H1 (cell line): Measurements from ENCODE around the gene ADAMTS17. TPM values are rescaled to one million over a fixed set of nuclear protein-coding genes. Genes with fewer than 3 reads are reported as not detected.

ENCODE experiments used
- CTCF ChIA-PET: fragments of 300-600 bp; sonication (Branson Sonifier 250); formaldehyde crosslinking; loops from one replicate; lab custom pipeline; 2021; ENCODE audit not compliant: partially characterized antibody; lab: Charles Lee
- POLR2A ChIA-PET: fragments of 300-600 bp; sonication (Branson Sonifier 250); formaldehyde crosslinking; loops from one replicate; lab custom pipeline; 2021; ENCODE audit warnings: inconsistent platforms; ENCODE audit not compliant: partially characterized antibody; lab: Charles Lee
- DNase-seq, 2 experiments: peaks; one replicate each; pipeline versions ENCODE4 v3.0.0 to v3.0.0-alpha.2; 2010 to 2022; ENCODE audit warnings: low spot score in 2 of 2, low read depth in 1 of 2, mixed read lengths in 1 of 2
- FAIRE-seq: peaks from 2 replicates; lab custom pipeline; 2011; peaks lifted over from hg19 to GRCh38; lab: Jason Lieb, UNC
- H2AFZ ChIP-seq: 2 replicates; pipeline ENCODE4 v1.8.1; 2012; ENCODE audit warnings: low read length, inconsistent platforms
- H2AK5ac ChIP-seq: 2 replicates; pipeline ENCODE4 v1.6.1; 2013; ENCODE audit warnings: low read depth, low read length
- H2BK120ac ChIP-seq: replicated peaks from 2 replicates; pipeline ENCODE3; 2013; ENCODE audit warnings: low read depth, low read length, inconsistent platforms
- H2BK12ac ChIP-seq: 2 replicates; pipeline ENCODE4 v1.6.1; 2013; ENCODE audit warnings: low read depth, low read length
- H2BK15ac ChIP-seq: 2 replicates; pipeline ENCODE4 v1.6.1; 2013; ENCODE audit warnings: low read length
- H2BK20ac ChIP-seq: 2 replicates; pipeline ENCODE4 v1.6.1; 2013; ENCODE audit warnings: low read length
- H2BK5ac ChIP-seq: 2 replicates; pipeline ENCODE4 v1.6.1; 2013; ENCODE audit warnings: low read depth, low read length
- H3K14ac ChIP-seq: 2 replicates; pipeline ENCODE4 v1.6.1; 2013; ENCODE audit warnings: inconsistent platforms; ENCODE audit not compliant: insufficient read length
- H3K18ac ChIP-seq: 2 replicates; pipeline ENCODE4 v1.6.1; 2013; ENCODE audit warnings: low read length; ENCODE audit errors: extremely low read depth
- H3K23ac ChIP-seq: 2 replicates; pipeline ENCODE4 v1.6.1; 2013; ENCODE audit warnings: inconsistent platforms; ENCODE audit not compliant: insufficient read length
- H3K23me2 ChIP-seq: 2 replicates; pipeline ENCODE4 v1.6.1; 2013; ENCODE audit warnings: low read depth, low read length
- H3K27ac ChIP-seq: 2 replicates; pipeline ENCODE4 v1.6.1; 2011; ENCODE audit warnings: low read depth, low read length, inconsistent platforms
- H3K27me3 ChIP-seq, 4 experiments: replicated peaks in 1 of 4; 1 replicate in 1 of 4; 2 replicates in 3 of 4; pipeline versions ENCODE4 v1.6.1 to v1.8.1; 2011 to 2013; ENCODE audit warnings: low read length in 3 of 4, mild to moderate bottlenecking in 3 of 4, inconsistent platforms in 2 of 4, mixed read lengths in 2 of 4, moderate library complexity in 1 of 4; ENCODE audit not compliant: control insufficient read depth in 3 of 4, insufficient read depth in 3 of 4; ENCODE audit errors: extremely low read depth in 1 of 4
- H3K36me3 ChIP-seq, 4 experiments: 2 replicates each; pipeline versions ENCODE4 v1.6.1 to v1.8.1; 2011 to 2013; ENCODE audit warnings: mild to moderate bottlenecking in 4 of 4, low read length in 3 of 4, moderate library complexity in 2 of 4, control low read depth in 1 of 4, inconsistent platforms in 1 of 4; ENCODE audit not compliant: insufficient read depth in 4 of 4, control insufficient read depth in 2 of 4
- H3K4ac ChIP-seq: replicated peaks from 2 replicates; pipeline ENCODE3; 2013; ENCODE audit warnings: low read length, low read depth, mixed read lengths, inconsistent platforms; ENCODE audit not compliant: insufficient read length
- H3K4me1 ChIP-seq, 4 experiments: replicated peaks in 1 of 4; 1 replicate in 1 of 4; 2 replicates in 3 of 4; pipeline versions ENCODE4 v1.6.1 to v1.8.1; 2011 to 2013; ENCODE audit warnings: low read length in 3 of 4, inconsistent platforms in 2 of 4, mixed read lengths in 1 of 4; ENCODE audit not compliant: insufficient read depth in 4 of 4, control insufficient read depth in 3 of 4
- H3K4me2 ChIP-seq, 2 experiments: 2 replicates each; pipeline versions ENCODE4 v1.6.1 to v1.8.1; 2011 to 2013; ENCODE audit warnings: low read depth in 2 of 2, low read length in 2 of 2, control low read depth in 1 of 2, inconsistent platforms in 1 of 2, mild to moderate bottlenecking in 1 of 2; ENCODE audit not compliant: insufficient read depth in 1 of 2
- H3K4me3 ChIP-seq, 4 experiments: fragments of 200-600, 300-600 bp in 1 of 4; sonication (generic), shearing (Covaris generic), sonication (Bioruptor Twin) in 1 of 4; 2 replicates each; pipeline versions ENCODE4 v1.5.1 to v1.8.1; 2011 to 2016; ENCODE audit warnings: low read length in 4 of 4, low read depth in 3 of 4, control low read depth in 2 of 4, inconsistent platforms in 2 of 4, mild to moderate bottlenecking in 2 of 4, mixed read lengths in 1 of 4, moderate library complexity in 1 of 4; ENCODE audit not compliant: insufficient read depth in 2 of 4; ENCODE audit errors: extremely low read depth in 1 of 4
- H3K56ac ChIP-seq: replicated peaks from 2 replicates; pipeline ENCODE3; 2013; ENCODE audit warnings: low read depth, mild to moderate bottlenecking, mixed read lengths, low read length, inconsistent platforms; ENCODE audit not compliant: insufficient read length
- H3K79me1 ChIP-seq: 2 replicates; pipeline ENCODE4 v1.6.1; 2013; ENCODE audit warnings: low read depth, low read length, control low read depth
- H3K79me2 ChIP-seq, 2 experiments: 2 replicates each; pipeline versions ENCODE4 v1.6.1 to v1.8.1; 2012 to 2013; ENCODE audit warnings: low read length in 2 of 2, mild to moderate bottlenecking in 2 of 2, inconsistent platforms in 1 of 2; ENCODE audit not compliant: insufficient read depth in 2 of 2, control insufficient read depth in 1 of 2
- H3K9ac ChIP-seq, 4 experiments: replicated peaks in 1 of 4; 1 replicate in 1 of 4; 2 replicates in 3 of 4; pipeline versions ENCODE4 v1.6.1 to v1.8.1; 2011 to 2013; ENCODE audit warnings: low read depth in 3 of 4, low read length in 3 of 4, control low read depth in 2 of 4, mild to moderate bottlenecking in 2 of 4, moderate library complexity in 2 of 4, inconsistent platforms in 1 of 4; ENCODE audit errors: extremely low read depth in 1 of 4
- H3K9me3 ChIP-seq, 2 experiments: 2 replicates each; pipeline versions ENCODE4 v1.6.1 to v1.8.1; 2012 to 2013; ENCODE audit warnings: mild to moderate bottlenecking in 2 of 2, moderate library complexity in 2 of 2, control low read depth in 1 of 2, inconsistent platforms in 1 of 2, low read depth in 1 of 2, low read length in 1 of 2, mixed read lengths in 1 of 2; ENCODE audit not compliant: insufficient read depth in 2 of 2
- H4K20me1 ChIP-seq, 2 experiments: replicated peaks in 1 of 2; 2 replicates each; pipeline versions ENCODE3 to v1.8.1; 2011 to 2013; ENCODE audit warnings: inconsistent platforms in 2 of 2, low read length in 2 of 2, mild to moderate bottlenecking in 1 of 2; ENCODE audit not compliant: insufficient read depth in 2 of 2, control insufficient read depth in 1 of 2
- H4K5ac ChIP-seq: 2 replicates; pipeline ENCODE4 v1.6.1; 2013; ENCODE audit warnings: low read length, low read depth, mixed read lengths, inconsistent platforms; ENCODE audit not compliant: insufficient read length
- H4K8ac ChIP-seq: 2 replicates; pipeline ENCODE4 v1.8.0; 2013; ENCODE audit warnings: mild to moderate bottlenecking, moderate library complexity, low read length, inconsistent platforms; ENCODE audit not compliant: insufficient read depth; ENCODE audit errors: extremely low read depth
- H4K91ac ChIP-seq: replicated peaks from 2 replicates; pipeline ENCODE3; 2013; ENCODE audit warnings: low read length, mixed read lengths, inconsistent platforms; ENCODE audit not compliant: insufficient read length
- CBX5 ChIP-seq: fragments of 300-800, 300-1000 bp; sonication (generic); IDR thresholded peaks from 2 replicates; pipeline ENCODE4 v1.7.1; 2016; ENCODE audit warnings: antibody characterized with exemption, low read length, low read depth
- CTCF ChIP-seq, 3 experiments: IDR thresholded peaks; 1 replicate in 2 of 3; 2 replicates in 1 of 3; pipeline versions ENCODE4 v1.5.1 to v1.6.1; 2011; ENCODE audit warnings: low read length in 3 of 3, mild to moderate bottlenecking in 3 of 3, inconsistent platforms in 2 of 3, low read depth in 1 of 3, moderate library complexity in 1 of 3; ENCODE audit not compliant: insufficient read depth in 1 of 3; ENCODE audit errors: control extremely low read depth in 1 of 3
- GTF2F1 ChIP-seq: IDR thresholded peaks from 2 replicates; pipeline ENCODE4 v1.6.1; 2012; ENCODE audit warnings: low read depth, low read length, improper control_type of control experiment, borderline replicate concordance
- MAFK ChIP-seq: IDR thresholded peaks from 2 replicates; pipeline ENCODE4 v1.6.1; 2012; ENCODE audit warnings: low read depth, mild to moderate bottlenecking, improper control_type of control experiment, low read length
- NRF1 ChIP-seq: IDR thresholded peaks from 2 replicates; pipeline ENCODE4 v1.6.1; 2011; ENCODE audit warnings: mild to moderate bottlenecking, low read depth, low read length, improper control_type of control experiment
- PHF8 ChIP-seq: fragments of 200-600 bp; sonication (generic); conservative IDR thresholded peaks from 2 replicates; pipeline ENCODE4 v1.7.1; 2012; ENCODE audit warnings: low read depth, mild to moderate bottlenecking, inconsistent platforms, low read length, moderate library complexity
- RXRA ChIP-seq: IDR thresholded peaks from 2 replicates; pipeline ENCODE4 v1.6.1; 2011; ENCODE audit warnings: low read depth, mild to moderate bottlenecking, low read length, moderate library complexity; ENCODE audit not compliant: insufficient read depth
- SP2 ChIP-seq: IDR thresholded peaks from 2 replicates; pipeline ENCODE4 v1.6.1; 2012; ENCODE audit warnings: mild to moderate bottlenecking, low read length, inconsistent platforms
- TAF7 ChIP-seq: optimal IDR thresholded peaks from 2 replicates; pipeline ENCODE3; 2011; ENCODE audit warnings: low read depth, mild to moderate bottlenecking, inconsistent platforms, low read length, moderate library complexity, borderline replicate concordance
- TEAD4 ChIP-seq: IDR thresholded peaks from 2 replicates; pipeline ENCODE4 v1.6.1; 2012; ENCODE audit warnings: low read depth, low read length, inconsistent platforms, mixed read lengths
- WGBS, 2 experiments: shearing (Covaris generic) in 1 of 2; methylation state at CpG; one replicate each; pipeline versions ENCODE4 v1.1.6 to v1.1.7; 2013 to 2015; ENCODE audit warnings: low lambda C conversion rate in 2 of 2, mixed read lengths in 2 of 2, inconsistent platforms in 1 of 2, low coverage in 1 of 2, missing lambda C conversion rate in 1 of 2; ENCODE audit not compliant: insufficient replicate concordance in 2 of 2, insufficient coverage in 1 of 2, insufficient read length in 1 of 2; ENCODE audit errors: extremely low coverage in 1 of 2, missing lambda C conversion rate in 1 of 2; 5-methylcytosine and 5-hydroxymethylcytosine counted together
- polyA plus RNA-seq, 7 experiments: library from polyadenylated mRNA; depleted of rRNA in 3 of 7; stranded (reverse) in 5 of 7; unstranded in 2 of 7; fragments of >200 nt in 5 of 7; fragments of 200-250 nt in 2 of 7; gene quantifications; 1 replicate in 5 of 7; 2 replicates in 1 of 7; 4 replicates in 1 of 7; pipeline versions ENCODE4 v1.2.1 to v1.2.3, GENCODE V29; 2011 to 2013; ENCODE audit warnings: missing spikeins in 2 of 7, mixed read lengths in 2 of 7
- total RNA-seq: library from RNA; stranded (reverse); fragmentation: NEBNext Ultra II Directional; extraction: Animal tissue kit (Norgen Biotek cat#: 25700); gene quantifications from 2 replicates; pipeline ENCODE4 v1.2.1, GENCODE V29; 2021

Gene ADAMTS17
- total and polyA plus RNA-seq, 2 of the 8 experiments (the other 6 are each of a cell fraction or from before 2014, with no cell fraction given): 0.51 to 1.7 TPM

GRCh38 chr15:100031665-100032357 lies 310.0 kb downstream of the ADAMTS17 start:
- ChIA-PET POLR2A (no interaction called here), CTCF (interaction anchor here (1.2 to 1.6 kb wide), 3 partner anchors 12 to 51 kb away, joined by 3 to 6 read pairs (median 3); no protein-coding TSS in a partner anchor)
- H3K9ac ChIP-seq: no peak overlapping the region
- H3K23me2 ChIP-seq: no peaks in the 10 kb centered on the region
- H4K5ac ChIP-seq: no peak overlapping the region
- H2BK120ac ChIP-seq: no peak overlapping the region
- no peak overlapping the region for H2AFZ ChIP-seq
- no peak overlapping the region for H3K27ac ChIP-seq
- H3K4ac ChIP-seq: no peak overlapping the region
- H2BK15ac ChIP-seq: no peak overlapping the region
- FAIRE-seq (no peak), DNase-seq (no peak)
- H4K20me1 ChIP-seq: no peaks in the 10 kb centered on the region
- H4K8ac ChIP-seq: no peak overlapping the region
- peaks cover 8 to 10% of the 10 kb centered on the region in 2 experiments for H3K9me3 ChIP-seq
- no peak overlapping the region for H3K18ac ChIP-seq
- H2AK5ac ChIP-seq: no peak overlapping the region
- H4K91ac ChIP-seq: no peak overlapping the region
- H3K4me3 ChIP-seq: no peak overlapping the region
- H3K56ac ChIP-seq: no peak overlapping the region
- no peaks in the 10 kb centered on the region for H3K36me3 ChIP-seq
- WGBS, 2 experiments: 92% methylated on average over 10 of the region's 10 CpGs; no CpG with 5 or more reads in 1 of the 2 experiments
- TF ChIP-seq CBX5: no peak
- no peak for TF ChIP-seq NRF1
- TF ChIP-seq PHF8: no peak
- TF ChIP-seq MAFK: no peak
- TF ChIP-seq TEAD4: no peak
- TF ChIP-seq GTF2F1: no peak
- no peak for TF ChIP-seq TAF7
- TF ChIP-seq CTCF (IDR thresholded peaks at IDR 0.05; ENCODE audit: control extremely low read depth in 1 of 3, insufficient read depth in 1 of 3, low read depth in 1 of 3, low read length in 3 of 3): no peak
- TF ChIP-seq SP2: no peak
- no peak for TF ChIP-seq RXRA
- no peak overlapping the region for H3K23ac ChIP-seq
- no peak overlapping the region for H3K14ac ChIP-seq
- H2BK20ac ChIP-seq: no peak overlapping the region
- no peaks in the 10 kb centered on the region for H3K79me2 ChIP-seq
- no peaks in the 10 kb centered on the region for H3K79me1 ChIP-seq
- no peaks in the 10 kb centered on the region for H3K4me1 ChIP-seq
- no peak overlapping the region for H2BK5ac ChIP-seq
- H3K4me2 ChIP-seq: no peak overlapping the region
- no peak overlapping the region for H2BK12ac ChIP-seq
- no peaks in the 10 kb centered on the region for H3K27me3 ChIP-seq
